Type B pancreatic cell (in vitro differentiated cells): Measurements from ENCODE around the gene ZMYM2. TPM values are rescaled to one million over a fixed set of nuclear protein-coding genes. Genes with fewer than 3 reads are reported as not detected.
A peak's percentile ranks its signal among the peaks of the same experiment; 100 is the strongest.

Source experiments
- DNase-seq: peaks from one replicate; pipeline ENCODE4 v3.0.0; 2021; ENCODE audit warnings: mixed read lengths; ENCODE audit not compliant: unreplicated experiment; ENCODE audit errors: extremely low spot score
- H3K27ac Mint-ChIP-seq: 2 replicates; pipeline ENCODE4 v1.8.0; 2021; ENCODE audit warnings: mild to moderate bottlenecking, mixed read lengths
- H3K27me3 Mint-ChIP-seq: 2 replicates; pipeline ENCODE4 v1.8.0; 2021; ENCODE audit warnings: mixed read lengths
- H3K36me3 Mint-ChIP-seq: 2 replicates; pipeline ENCODE4 v1.8.0; 2021; ENCODE audit warnings: mixed read lengths
- H3K4me1 Mint-ChIP-seq: one replicate; pipeline ENCODE4 v1.8.0; 2021; ENCODE audit warnings: mixed read lengths; ENCODE audit not compliant: unreplicated experiment
- H3K4me3 Mint-ChIP-seq: 2 replicates; pipeline ENCODE4 v1.8.0; 2021; ENCODE audit warnings: mild to moderate bottlenecking, mixed read lengths
- H3K9me3 Mint-ChIP-seq: 2 replicates; pipeline ENCODE4 v1.8.0; 2021; ENCODE audit warnings: mixed read lengths
- total RNA-seq: library from RNA; stranded (reverse); gene quantifications from 2 replicates; pipeline ENCODE4 v1.2.1, GENCODE V29; 2021; ENCODE audit warnings: low replicate concordance
- TF ChIP-seq, protein P1 (sequence below): fragments of 200-600 bp; sonication (generic); conservative IDR thresholded peaks from 2 replicates; pipeline ENCODE4 v1.5.0; 2021; ENCODE audit warnings: antibody characterized with exemption, mild to moderate bottlenecking

Gene ZMYM2
- total RNA-seq, 1 donor from 2014 or later = 108 TPM

DNA sequence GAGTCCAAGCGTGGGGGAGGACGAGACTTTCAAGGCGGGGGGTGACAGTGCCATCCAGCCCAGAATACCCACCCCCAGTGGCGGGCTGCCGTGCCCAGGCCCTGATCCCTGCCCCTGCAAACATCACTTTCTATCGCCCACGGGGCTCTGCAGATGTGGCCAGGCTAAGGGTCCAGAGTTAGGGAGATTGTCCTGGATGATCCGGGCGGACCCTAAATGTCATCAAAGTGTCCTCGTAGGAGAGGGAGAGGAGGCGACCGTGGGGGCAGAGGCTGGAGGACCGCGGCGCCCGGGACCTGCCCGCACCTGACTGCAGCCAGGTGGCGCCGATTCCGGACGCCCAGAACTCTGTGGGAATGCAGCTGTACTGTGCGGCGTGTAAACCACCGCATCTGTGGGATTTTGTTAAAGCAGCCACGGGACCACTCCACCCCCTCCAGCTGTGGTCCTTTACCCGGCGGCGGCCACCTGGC, 170.0 kb downstream of the ZMYM2 start:
- no peak overlapping the region for H3K27ac Mint-ChIP-seq
- DNase-seq = no peak
- no peaks in the 10 kb centered on the region for H3K36me3 Mint-ChIP-seq
- H3K4me1 Mint-ChIP-seq = no peaks in the 10 kb centered on the region
- no peaks in the 10 kb centered on the region for H3K9me3 Mint-ChIP-seq
- peaks cover 44% of the 10 kb centered on the region for H3K27me3 Mint-ChIP-seq
- TF ChIP-seq, protein P1, sequence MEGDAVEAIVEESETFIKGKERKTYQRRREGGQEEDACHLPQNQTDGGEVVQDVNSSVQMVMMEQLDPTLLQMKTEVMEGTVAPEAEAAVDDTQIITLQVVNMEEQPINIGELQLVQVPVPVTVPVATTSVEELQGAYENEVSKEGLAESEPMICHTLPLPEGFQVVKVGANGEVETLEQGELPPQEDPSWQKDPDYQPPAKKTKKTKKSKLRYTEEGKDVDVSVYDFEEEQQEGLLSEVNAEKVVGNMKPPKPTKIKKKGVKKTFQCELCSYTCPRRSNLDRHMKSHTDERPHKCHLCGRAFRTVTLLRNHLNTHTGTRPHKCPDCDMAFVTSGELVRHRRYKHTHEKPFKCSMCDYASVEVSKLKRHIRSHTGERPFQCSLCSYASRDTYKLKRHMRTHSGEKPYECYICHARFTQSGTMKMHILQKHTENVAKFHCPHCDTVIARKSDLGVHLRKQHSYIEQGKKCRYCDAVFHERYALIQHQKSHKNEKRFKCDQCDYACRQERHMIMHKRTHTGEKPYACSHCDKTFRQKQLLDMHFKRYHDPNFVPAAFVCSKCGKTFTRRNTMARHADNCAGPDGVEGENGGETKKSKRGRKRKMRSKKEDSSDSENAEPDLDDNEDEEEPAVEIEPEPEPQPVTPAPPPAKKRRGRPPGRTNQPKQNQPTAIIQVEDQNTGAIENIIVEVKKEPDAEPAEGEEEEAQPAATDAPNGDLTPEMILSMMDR = no peak
- H3K4me3 Mint-ChIP-seq = peak overlapping the region; percentile 74

DNA sequence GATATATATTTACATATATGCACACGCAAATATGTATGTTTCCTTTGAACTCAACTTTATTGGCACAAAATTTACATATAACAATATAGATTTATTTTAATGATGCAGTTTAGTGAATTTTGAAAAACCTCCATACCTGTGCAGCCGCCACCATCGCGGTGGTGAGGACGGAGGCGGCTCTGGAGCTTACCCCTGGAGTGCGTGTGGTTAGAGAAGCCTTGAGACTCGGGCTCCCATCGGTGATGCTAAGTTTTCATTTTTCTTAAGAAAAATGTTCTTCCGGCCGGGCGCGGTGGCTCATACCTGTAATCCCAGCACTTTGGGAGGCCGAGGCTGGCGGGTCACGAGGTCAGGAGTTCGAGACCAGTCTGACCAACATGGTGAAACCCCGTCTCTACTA, 170.5 kb downstream of the ZMYM2 start:
- TF ChIP-seq, protein P1 = no peak
- Mint-ChIP-seq H3K27me3 (peaks cover 45% of the 10 kb centered on the region), H3K4me3 (peak overlapping the region; percentile 74), H3K9me3 (no peaks in the 10 kb centered on the region), H3K4me1 (no peaks in the 10 kb centered on the region), H3K36me3 (no peaks in the 10 kb centered on the region), H3K27ac (no peak overlapping the region)
- no peak for DNase-seq

DNA sequence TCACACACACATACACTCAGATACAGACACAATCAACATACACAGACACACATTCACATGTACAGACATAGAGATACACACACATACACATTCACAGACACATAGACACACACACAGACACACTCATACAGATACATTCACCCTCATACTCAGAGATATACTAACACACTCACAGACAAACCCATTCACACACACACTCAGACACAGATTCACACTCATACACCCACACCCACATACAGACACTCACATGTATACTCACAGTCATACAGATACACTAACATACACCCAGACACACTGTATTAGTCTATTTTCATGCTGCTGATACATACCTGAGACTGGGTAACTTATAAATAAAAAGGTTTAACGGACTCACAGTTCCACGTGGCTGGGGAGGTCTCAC, 171.5 kb downstream of the ZMYM2 start:
- no peak overlapping the region for H3K27ac Mint-ChIP-seq

DNA sequence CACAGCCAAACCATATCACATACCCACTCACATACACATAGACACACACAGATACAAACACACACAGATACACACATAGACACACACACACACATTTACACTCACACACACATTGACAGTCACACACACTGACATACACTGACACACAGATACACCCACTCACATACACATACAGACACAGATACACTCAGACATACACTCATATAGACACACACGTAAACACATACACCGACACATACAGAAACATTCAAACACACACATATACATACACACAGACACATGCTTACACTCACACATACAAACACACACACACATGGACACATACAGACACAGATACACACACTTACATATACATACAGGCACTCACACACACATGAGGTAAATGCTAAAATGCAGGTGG, 172.1 kb downstream of the ZMYM2 start:
- Mint-ChIP-seq H3K4me3 (no peak overlapping the region), H3K27ac (no peak overlapping the region), H3K9me3 (no peaks in the 10 kb centered on the region), H3K4me1 (no peaks in the 10 kb centered on the region), H3K27me3 (peaks cover 34% of the 10 kb centered on the region), H3K36me3 (no peaks in the 10 kb centered on the region)
- DNase-seq = no peak
- TF ChIP-seq, protein P1 = no peak

More for the DNA sequence above, 171.5 kb downstream of the ZMYM2 start:
- peaks cover 39% of the 10 kb centered on the region for H3K27me3 Mint-ChIP-seq
- H3K4me3 Mint-ChIP-seq = no peak overlapping the region
- TF ChIP-seq, protein P1 = no peak
- no peaks in the 10 kb centered on the region for H3K4me1 Mint-ChIP-seq
- DNase-seq = no peak
- no peaks in the 10 kb centered on the region for H3K36me3 Mint-ChIP-seq
- no peaks in the 10 kb centered on the region for H3K9me3 Mint-ChIP-seq

DNA sequence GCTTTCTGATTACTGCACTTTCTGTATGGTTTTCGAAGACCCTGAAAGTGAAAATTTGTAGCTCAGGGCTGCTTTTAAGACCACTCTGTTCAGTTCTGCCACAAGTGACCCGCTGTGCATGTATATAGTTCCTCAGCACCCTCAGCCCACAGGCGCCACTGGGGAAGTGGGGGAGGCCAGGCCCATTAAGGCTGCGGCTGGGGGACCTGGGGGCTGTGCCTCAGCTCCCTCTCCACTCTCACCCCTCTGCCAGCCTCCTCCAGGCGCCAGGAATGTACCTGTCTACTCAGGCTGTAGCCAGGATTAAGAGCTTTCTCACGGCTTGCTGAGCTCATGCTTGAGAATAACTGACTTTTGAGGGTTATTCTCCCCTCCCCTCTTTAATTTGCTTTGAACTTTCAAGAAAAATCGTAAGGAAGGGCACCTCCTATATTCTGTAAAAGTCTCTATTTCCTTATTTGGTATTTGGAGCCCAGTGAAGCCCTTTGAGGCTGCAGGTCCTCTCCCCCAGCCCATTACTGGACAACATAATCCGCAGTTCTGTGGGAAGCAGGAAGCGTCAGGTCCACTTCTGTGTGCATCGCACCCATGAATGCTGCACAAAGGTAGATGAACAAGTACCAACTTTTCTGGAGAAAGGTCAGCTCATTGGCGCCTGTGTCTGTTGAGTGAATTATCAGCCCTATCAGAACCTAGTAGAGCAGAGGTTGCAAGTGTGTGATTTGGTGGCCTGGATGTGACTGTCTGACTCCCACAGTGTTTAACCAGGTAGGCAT, 172.7 kb downstream of the ZMYM2 start:
- no peak overlapping the region for H3K4me3 Mint-ChIP-seq
- H3K27me3 Mint-ChIP-seq = peaks cover 30% of the 10 kb centered on the region
- H3K4me1 Mint-ChIP-seq = no peaks in the 10 kb centered on the region
- DNase-seq = peak; percentile 47
- H3K9me3 Mint-ChIP-seq = no peaks in the 10 kb centered on the region
- TF ChIP-seq, protein P1 = no peak
- H3K36me3 Mint-ChIP-seq = no peaks in the 10 kb centered on the region
- H3K27ac Mint-ChIP-seq = no peak overlapping the region
